HS-27A (cell line): ENCODE data around the gene GSK3B.

ENCODE experiments used
- DNase-seq: peaks from one replicate; pipeline ENCODE4 v3.0.0-alpha.2; 2012; ENCODE audit warnings: low read depth, missing footprints

Gene GSK3B

DNA sequence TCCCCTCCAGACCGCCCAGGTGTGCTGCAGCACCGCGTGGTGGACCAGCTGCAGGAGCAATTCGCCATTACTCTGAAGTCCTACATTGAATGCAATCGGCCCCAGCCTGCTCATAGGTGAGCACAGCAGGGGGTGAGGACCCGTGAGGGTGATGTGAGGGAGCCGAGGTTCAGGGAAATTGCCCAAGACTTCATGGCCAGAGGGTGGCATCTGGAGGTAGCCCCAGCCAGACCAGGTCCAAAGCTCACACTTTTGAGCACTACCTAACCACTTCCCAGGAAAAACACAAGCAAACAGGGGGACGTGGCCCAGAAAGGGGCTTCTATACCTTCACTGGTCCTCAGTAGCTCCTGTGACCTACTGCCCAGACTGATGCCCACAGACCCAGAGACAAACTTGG is 278.5 kb downstream of the GSK3B start:
- DNase-seq = no peak

DNA sequence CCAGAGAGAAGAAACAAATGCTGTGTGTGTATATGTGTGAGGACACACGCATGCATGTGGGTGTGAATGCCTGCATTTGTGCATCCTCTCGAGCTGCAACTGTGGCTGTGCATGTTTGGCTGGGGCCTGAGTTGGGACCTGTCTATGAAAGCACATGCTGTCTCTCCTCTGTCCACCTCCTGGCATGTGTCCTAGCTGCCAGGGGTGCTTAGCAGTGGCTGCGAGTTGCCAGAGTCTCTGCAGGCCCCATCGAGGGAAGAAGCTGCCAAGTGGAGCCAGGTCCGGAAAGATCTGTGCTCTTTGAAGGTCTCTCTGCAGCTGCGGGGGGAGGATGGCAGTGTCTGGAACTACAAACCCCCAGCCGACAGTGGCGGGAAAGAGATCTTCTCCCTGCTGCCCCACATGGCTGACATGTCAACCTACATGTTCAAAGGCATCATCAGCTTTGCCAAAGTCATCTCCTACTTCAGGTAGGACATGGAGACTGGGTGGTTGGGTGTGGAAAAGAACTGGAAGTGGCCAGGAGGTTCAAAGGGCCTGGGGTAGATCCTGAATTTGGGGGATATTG is 281.7 kb downstream of the GSK3B start:
- DNase-seq = no peak

DNA sequence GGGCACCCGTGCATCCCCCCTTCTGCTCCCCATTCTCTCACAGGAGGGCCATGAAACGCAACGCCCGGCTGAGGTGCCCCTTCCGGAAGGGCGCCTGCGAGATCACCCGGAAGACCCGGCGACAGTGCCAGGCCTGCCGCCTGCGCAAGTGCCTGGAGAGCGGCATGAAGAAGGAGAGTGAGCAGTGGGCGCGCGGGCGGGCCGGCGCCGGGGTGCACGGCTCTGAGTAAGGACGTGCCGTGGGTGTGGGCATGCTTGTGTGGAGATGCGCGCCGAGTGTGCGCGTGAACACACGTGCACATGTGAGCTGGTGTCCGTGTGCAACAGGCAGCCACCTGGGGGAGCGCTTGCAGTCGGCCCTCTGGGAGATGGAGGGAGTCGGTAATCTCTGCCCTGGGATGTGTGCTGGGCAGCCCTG is 284.2 kb downstream of the GSK3B start:
- no peak for DNase-seq

DNA sequence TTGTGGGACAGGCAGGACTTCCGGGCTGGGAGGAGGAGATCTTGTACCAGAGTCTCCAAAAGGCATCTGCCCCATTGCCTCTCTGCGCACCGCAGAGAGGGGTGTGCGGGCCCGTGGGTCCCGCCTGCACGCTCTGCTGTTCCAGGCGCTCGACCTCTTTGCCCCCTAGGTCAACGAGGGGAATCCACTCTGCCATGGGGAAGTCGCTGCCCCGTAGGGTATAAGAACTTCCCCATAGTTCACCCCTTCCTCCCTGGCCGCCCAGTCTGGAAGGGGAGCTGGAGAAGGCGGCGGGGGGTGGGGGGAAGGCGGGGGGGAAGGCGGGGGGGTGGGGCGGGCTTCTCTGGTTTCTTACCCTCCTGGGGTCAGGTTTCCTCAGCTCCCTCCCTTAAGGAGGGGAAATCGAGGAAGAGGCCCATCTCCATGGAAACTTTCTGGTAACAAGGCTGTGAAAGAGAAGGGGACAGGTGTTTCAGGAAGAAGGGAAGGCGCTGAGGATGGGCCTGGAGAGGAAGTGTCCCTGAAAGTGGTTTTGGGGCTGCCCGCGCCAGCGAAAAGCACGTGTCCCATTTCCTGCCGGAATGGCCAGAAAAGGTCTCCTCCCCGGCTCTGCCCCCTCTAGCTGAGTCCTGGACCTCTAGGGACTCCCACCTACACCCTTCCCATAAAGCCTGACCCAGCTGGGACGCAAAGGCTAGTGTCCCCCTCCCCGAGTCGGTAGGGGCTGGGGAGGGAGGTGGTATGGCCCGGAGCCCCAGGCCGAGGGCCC is 284.8 kb downstream of the GSK3B start:
- no peak for DNase-seq

DNA sequence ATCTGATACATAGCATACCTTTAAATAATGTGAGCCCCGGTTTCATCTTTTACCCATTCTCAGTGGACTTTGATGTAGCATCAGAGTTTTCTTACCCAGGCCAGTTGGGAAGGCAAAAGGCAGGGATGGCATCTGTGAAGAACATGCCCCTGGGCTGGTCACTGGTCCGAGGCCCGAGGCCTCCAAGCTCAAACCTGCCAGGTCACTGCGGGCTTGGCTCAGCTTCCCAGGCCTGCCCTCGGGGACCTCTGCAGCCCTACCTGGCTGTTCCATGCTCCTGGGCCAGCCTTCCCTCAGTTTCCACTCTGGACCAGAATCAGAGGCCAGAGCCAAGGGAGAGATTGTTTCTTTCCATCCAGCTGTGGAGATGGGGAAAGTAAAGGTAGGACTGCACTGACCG is 285.4 kb downstream of the GSK3B start:
- DNase-seq = no peak

DNA sequence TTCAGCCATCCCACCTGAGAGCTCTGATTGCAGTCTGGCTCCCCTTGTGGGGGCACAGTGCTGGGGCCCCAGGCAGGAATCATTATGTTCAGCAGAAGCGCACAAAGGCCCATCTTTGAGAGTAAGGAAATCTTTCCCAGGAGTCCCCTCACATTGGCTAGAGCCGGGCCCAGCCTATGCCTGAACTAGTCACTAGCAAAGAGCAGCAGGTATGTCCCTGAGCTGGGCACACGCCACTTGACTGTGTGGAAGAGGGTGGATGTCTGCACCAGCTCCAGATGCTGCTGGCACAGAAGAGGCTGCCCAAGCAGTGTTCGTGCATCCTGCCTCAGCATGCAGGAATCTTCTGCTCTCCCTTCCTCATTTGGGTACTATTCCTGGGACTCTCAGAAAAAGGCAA is 286.0 kb downstream of the GSK3B start:
- no peak for DNase-seq

DNA sequence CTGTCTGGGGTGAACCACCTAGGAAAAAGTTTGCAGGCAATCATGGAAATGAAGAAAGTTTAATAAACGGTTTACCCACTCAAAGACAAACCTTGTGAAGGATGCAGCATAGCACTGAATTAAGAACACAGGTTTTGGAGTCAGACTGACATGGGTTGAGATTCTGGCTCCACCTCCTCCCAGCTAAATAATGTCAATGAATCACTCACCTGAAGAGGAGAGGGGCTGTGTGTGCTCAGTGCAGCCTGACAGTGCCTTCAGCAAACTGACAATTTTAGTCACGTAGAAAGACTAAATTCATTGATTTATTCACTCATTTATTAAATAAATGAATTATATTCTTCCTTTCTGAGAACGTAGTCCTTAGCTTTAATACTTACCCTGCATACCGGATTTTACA is 293.4 kb downstream of the GSK3B start:
- no peak for DNase-seq

DNA sequence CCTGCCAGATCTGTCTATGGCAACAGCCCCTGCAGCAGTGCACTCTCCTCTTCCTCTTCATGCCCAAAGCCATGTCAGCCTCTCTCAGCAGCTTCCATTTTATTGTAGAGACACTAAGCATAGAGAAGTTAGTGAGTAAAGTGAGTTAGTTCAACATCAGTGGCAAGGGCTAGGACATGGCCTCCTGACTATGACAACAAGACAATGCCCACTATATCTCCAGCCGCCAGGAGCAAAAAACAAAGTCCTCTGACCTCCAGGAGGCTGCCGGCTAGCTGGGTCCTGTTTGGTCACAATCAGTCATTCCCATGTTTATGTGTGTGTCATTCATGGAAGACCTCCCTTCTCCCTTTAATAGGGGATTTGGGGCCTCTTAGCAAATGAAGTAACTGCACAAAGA is 297.5 kb downstream of the GSK3B start:
- no peak for DNase-seq

DNA sequence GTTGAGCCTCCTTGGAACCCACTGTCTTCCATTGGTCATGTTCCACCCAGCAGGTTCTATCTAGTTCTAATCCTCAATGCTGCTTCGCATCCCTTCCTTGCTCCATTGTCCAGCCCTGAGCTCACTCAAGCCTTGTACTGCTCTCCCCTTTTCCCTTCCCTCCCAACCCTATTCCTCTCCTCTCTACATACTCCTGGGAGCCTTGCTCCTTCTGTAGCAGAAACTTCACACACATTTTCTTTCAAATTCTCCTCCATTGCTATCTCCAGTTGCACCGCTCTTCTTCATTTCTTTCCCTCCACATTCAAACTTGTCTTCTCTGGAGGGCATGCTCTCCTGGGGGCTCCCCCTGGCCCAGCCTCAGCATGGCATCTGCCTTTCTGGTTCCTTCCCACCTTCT is 297.9 kb downstream of the GSK3B start:
- DNase-seq = no peak

DNA sequence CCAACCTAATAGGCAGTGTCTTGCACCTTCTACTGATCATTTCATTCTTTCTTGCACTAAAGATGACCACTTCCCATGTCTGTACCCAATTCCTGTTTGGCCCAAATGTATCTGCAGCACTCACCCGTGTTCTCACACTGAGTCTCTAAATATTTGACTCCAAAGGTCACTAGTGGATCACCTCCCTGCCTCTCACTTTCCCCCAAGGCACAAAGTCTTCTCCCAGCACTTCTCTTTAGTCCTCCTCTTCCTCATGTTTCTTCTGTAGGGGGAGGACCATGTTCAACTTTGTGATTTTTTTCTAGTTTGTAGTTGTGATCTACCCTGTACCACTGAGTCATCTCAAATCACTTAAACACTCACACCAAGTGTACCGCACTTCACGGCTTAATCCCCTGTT is 298.4 kb downstream of the GSK3B start:
- no peak for DNase-seq

DNA sequence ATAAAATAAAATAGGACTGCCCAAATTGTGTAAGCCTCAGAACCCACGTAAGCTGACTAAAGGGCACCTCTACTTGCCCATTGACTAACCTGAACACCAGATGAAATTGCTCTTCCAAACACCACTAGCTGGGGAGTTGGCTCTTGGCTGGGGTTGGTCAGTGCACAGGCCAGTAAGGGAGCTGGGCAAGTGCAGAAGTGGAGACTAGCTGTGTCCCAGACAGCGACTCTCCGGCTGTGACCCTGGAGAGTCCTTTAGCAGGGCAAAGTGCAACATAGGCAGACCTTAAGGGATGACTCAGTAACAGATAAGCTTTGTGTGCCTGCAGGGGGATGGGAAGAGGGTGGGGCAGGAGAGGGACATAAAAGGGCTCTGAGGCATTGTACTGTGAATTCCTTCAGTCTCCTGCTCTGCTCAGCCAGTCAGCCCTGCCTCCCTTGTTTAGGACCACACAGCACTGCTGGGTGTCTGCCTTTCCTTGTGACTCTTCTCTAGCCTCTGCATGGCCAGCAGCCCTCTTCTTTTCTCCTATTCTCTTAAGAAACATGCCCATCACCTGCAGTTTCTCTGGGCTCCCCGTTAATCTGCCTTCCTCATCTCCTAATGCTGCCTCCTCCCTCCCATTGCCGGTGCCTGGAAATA is 299.2 kb downstream of the GSK3B start:
- peak; percentile 7 for DNase-seq

DNA sequence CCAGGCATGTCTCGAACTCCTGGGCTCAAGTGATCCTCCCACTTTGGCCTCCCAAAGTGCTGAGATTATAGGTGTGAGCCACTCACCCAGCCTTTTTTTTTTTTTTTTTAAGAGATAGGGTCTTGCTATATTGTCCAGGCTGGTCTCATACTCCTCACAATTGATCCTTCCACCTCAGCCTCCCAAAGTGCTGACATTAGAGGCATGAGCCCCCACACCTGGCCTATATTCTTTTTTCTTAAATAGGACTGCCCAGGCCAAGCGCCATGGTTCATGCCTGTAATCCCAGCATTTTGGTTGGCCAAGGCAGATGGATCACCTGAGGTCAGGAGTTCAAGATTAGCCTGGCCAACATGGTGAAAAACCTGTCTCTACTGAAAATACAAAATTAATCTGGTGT is 299.8 kb downstream of the GSK3B start:
- no peak for DNase-seq

DNA sequence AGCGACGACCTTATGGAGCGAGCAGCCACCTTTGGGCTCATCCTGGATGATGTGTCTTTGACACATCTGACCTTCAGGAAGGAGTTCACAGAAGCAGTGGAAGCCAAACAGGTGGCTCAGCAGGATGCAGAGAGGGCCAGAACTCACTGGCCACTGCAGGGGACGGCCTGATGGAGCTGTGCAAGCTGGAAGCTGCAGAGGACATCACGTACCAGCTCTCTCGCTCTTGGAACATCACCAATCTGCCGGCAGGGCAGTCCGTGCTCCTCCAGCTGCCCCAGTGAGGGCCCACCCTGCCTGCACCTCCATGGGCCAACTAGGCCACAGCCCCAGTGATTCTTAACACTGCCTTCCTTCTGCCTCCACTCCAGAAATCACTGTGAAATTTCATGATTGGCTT is 302.0 kb downstream of the GSK3B start:
- DNase-seq = no peak

DNA sequence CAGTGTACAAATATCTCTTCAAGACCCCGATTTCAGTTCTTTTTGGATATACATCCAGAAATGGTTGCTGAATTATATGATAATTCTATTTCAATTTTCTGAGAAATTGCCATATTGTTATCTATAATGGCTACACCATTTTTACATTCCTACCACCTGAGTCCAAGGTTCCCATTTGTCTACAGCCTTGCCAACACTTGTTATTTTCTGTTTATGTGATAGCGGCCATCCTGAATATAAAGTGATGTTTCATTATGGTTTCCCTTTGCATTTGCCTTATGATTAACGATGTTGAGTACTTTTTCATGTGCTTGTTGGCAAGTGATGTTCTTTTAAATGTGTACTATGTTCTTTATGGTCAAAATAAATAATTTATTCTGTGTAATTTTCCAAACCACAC is 303.9 kb downstream of the GSK3B start:
- DNase-seq = no peak

DNA sequence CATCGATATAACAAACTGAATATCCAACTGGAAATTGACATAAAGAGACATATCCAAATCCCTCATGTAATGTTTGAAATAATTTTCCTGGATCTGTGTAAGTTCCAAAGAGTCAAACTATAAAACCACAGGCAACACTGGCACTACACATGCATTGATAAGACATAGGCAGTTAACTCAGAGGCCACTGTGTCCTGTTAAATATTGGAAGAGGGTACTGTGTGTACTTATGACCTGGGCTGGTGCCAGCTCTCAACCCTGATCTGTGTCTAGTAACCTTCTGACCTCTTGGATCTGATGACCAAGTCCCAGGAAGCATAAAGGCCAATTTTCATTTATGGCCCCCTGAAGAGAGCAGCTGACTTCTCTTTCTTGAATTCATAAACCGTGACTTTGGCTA is 307.8 kb downstream of the GSK3B start:
- no peak for DNase-seq

DNA sequence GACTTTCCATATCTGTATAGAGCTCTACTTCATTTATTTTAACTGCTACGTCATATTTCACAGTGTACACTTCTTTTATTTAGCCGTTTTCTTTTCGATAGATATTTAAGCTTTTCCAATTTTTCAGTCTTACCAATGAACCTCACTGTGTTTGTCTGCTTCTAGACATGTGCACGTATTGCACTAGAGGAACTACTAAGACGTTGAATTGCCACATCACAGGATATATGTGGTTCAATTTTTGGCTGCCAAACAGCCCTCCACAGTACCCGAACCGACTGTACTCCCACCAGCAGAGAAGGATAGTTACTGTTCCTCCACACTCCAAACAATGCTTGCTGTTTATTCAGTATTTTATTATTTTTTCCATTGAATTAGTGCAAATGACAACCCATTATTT is 310.4 kb downstream of the GSK3B start:
- DNase-seq = no peak

DNA sequence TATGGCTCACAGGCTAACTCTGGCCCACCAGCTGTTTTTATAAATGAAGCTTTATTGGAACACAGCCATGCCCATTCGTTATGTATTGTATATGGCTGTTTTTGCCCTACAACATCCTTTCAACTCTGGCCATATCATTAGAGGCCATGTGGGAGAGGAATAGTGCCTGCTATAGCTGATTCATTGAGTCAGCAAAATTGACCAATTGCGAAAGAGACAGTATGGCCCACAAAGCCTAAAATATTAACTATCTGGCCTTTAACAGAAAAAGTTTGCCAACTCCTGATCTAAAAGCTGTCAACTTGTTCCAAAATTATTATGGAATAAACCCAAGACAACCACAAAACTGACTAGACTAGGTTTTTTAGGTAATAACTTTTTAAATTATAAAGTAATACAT is 311.0 kb downstream of the GSK3B start:
- no peak for DNase-seq

DNA sequence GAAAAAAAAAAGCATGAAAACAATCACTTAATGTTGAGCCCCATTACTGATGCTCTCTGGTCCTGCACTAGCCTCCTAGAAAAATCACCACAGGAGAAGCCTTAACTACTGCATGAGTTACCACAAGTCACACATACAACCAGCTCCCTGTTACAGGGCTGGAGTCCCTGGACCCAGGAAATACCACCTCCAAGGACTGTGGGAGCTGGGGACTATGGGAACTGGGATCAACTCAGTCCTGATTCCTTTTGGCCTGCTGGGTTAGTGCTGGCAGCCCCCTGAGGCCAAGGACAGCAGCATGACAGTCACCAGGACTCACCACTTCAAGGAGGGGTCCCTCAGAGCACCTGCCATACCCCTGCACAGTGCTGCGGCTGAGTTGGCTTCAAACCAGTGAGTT is 311.8 kb downstream of the GSK3B start:
- DNase-seq = no peak

DNA sequence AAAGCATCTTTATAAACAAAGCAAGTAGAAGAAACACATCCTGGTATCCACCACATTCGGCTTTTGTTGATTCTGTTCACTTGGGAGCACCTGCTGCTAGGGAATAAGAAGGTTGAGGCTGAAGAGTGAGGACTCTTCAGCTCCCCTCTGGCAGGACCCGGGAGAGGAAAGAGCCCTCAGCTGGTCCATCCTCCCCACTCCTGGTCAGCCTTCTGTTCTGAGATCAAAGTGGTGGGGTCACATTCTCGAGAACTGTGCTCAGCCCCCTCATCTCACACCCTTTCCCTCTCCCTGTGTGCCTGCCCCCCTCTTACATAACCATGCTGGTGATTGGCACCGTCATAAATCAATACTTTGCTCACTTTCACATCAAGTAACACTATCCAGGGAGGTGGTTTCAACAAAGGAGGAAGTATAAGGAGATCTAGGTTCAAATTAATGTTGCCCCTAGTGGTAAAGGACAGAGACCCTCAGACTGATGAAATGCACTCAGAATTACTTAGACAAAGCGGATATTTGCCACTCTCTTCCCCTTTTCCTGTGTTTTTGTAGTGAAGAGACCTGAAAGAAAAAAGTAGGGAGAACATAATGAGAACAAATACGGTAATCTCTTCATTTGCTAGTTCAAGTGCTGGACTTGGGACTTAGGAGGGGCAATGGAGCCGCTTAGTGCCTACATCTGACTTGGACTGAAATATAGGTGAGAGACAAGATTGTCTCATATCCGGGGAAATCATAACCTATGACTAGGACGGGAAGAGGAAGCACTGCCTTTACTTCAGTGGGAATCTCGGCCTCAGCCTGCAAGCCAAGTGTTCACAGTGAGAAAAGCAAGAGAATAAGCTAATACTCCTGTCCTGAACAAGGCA is 312.7 kb downstream of the GSK3B start, which contains the start of gene NR1I2:
Gene NR1I2, plus strand, starts transcription at position 772 of the 869 bp plus-strand sequence.
- DNase-seq = no peak

DNA sequence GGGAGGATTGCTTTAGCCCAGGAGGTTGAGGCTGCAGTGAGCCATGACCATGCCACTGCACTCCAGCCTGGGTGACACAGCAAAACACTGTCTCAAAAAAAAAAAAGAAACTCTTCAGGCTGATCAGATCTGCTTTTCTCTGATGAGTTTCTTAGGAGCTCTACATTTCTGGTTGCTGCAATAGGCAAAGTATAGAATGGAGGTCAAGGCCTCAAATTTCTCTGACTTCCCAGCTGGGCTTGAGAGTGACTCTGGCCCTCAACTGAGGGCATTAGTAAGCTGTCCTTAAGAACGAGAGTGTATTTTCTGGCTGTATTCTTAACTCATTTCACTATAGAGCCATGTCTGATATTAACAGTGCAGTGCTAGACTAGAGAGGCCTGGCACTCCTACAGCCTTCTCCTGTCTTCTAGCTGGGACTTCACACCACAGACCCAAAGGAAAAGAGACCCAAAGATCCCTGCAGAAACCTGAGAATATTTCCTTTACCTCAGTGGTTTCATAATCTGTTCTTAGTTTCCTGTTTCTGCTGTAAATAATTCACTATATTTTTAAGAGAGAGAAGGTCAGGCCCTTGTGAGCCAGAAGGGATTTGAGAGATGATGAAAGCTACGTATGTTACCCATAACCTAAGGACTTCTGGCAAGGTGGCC is 314.4 kb downstream of the GSK3B start:
- no peak for DNase-seq

DNA sequence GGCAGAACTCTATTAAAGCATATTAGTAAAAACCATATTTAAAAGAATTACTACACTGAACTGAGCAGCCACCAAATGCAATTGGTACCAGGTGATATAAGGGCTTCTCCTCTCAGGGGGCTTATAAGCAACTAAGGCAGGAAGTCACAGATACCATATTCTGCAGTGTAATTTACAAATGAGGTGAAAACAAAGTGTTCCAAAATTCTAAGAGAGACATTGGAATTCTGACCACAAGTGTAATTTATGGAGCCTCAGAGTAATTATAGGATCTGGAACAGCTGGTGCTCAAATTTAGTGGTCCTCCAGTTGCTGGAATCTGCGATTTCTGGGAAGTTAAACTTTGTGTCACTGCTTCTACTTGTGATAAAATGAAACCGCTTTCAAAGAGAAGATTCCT is 315.4 kb downstream of the GSK3B start:
- no peak for DNase-seq

DNA sequence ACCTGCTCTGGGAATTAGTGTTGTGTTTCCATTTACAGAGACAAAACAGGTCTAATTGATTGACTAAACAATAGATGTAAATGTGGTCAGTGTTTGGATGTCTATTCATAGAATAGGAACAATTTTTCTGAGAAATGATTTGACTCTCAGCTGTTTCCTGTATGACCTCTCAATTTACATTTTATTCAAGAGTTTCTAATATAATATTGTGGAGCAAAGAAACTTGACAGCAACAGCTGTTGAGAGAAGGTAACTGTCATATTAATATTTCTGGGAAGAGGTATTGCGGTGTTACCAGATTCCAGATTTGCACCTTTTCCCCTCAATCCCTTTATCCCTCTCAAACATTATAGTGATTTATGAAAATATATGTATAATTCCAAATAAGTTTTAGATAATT is 316.1 kb downstream of the GSK3B start:
- DNase-seq = no peak
